ENCODE measurements around the gene MFF. TPM values are rescaled to one million over a fixed set of nuclear protein-coding genes. Genes with fewer than 3 reads are reported as not detected.

Gene MFF
- total RNA-seq, 4 donors from 2014 or later, result 94.5 to 151 (median 131) TPM

- in situ Hi-C loops (cut with MboI; ENCODE audit: low sequenced_read_pairs in 4 of 4), result loop anchor here in 1 of 4 donors (10.0 kb wide), 1 partner anchor 363 kb away; no protein-coding TSS in a partner anchor
Observed at GRCh38 chr2:227401550-227401949, 76.5 kb downstream of the MFF start.

GRCh38 chr2:227402321-227402720 lies 77.3 kb downstream of the MFF start:
- Histone ChIP-seq H3K27ac (no peak overlapping the region), H3K4me1 (peaks cover 7 to 13% of the 10 kb centered on the region in 2 donors), H3K4me3 (no peak overlapping the region), H3K27me3 (no peaks in the 10 kb centered on the region), H3K36me3 (no peaks in the 10 kb centered on the region), H3K9me3 (no peaks in the 10 kb centered on the region)
- intact Hi-C loops (cut with DNase I; ENCODE audit: low total_unique reads), result no loop called here
- ATAC-seq (no peak), DNase-seq (no peak)
- in situ Hi-C loops (cut with MboI; ENCODE audit: low sequenced_read_pairs in 4 of 4), result loop anchor here in 1 of 4 donors (10.0 kb wide), 1 partner anchor 362 kb away; no protein-coding TSS in a partner anchor
- TF ChIP-seq POLR2A (IDR thresholded peaks at IDR 0.05), result no peak

More at GRCh38 chr2:227401550-227401949, 76.5 kb downstream of the MFF start:
- H3K27me3 ChIP-seq, result no peaks in the 10 kb centered on the region
- no peak for ATAC-seq
- H3K9me3 ChIP-seq, result no peaks in the 10 kb centered on the region
- no peak for TF ChIP-seq POLR2A (IDR thresholded peaks at IDR 0.05)
- no peak for TF ChIP-seq CTCF (IDR thresholded peaks at IDR 0.05 in 4 of 5, conservative IDR thresholded peaks at IDR 0.05 in 1 of 5)
- DNase-seq, result no peak
- no peak overlapping the region for H3K27ac ChIP-seq
- intact Hi-C loops (cut with DNase I; ENCODE audit: low total_unique reads), result no loop called here
- peaks cover 7 to 8% of the 10 kb centered on the region in 2 donors for H3K4me1 ChIP-seq
- no peaks in the 10 kb centered on the region for H3K36me3 ChIP-seq
- no peak overlapping the region for H3K4me3 ChIP-seq

DNA sequence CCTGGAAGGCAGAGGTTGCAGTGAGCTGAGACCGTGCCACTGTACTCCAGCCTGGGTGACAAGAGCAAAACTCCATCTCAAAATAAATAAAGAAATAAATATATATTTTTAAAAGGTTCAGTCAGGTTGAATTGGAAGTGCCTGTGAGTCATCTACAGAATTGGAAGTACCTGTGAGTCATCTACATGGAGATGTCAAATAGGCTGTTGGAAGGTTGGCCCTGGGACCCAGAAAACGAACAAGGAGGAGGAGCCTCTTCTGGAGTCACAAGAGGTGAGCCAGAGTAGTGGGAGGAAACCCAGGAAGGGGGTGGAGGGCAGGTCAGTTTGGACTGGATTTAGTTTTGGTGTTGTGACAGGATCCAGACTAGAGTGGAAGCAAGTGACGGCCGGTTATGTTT lies 77.9 kb downstream of the MFF start:
- Histone ChIP-seq H3K4me3 (no peak overlapping the region), H3K27me3 (no peaks in the 10 kb centered on the region), H3K27ac (no peak overlapping the region), H3K36me3 (no peaks in the 10 kb centered on the region), H3K4me1 (peaks cover 7 to 13% of the 10 kb centered on the region in 2 donors), H3K9me3 (no peaks in the 10 kb centered on the region)
- intact Hi-C loops (cut with DNase I; ENCODE audit: low total_unique reads), result no loop called here
- no peak for DNase-seq
- in situ Hi-C loops (cut with MboI; ENCODE audit: low sequenced_read_pairs in 4 of 4), result loop anchor here in 1 of 4 donors (10.0 kb wide), 1 partner anchor 362 kb away; no protein-coding TSS in a partner anchor
- no peak for ATAC-seq
- TF ChIP-seq POLR2A (IDR thresholded peaks at IDR 0.05) (no peak), CTCF (IDR thresholded peaks at IDR 0.05 in 4 of 5, conservative IDR thresholded peaks at IDR 0.05 in 1 of 5) (no peak)

GRCh38 chr2:227404585-227405271 lies 79.7 kb downstream of the MFF start:
- DNase-seq (no peak), ATAC-seq (no peak)
- no peaks in the 10 kb centered on the region for H3K36me3 ChIP-seq
- intact Hi-C loops (cut with DNase I; ENCODE audit: low total_unique reads) (no loop called here), in situ Hi-C loops (cut with MboI; ENCODE audit: low sequenced_read_pairs in 4 of 4) (loop anchor here in 2 of 4 donors (5.0 to 10.0 kb wide), 2 partner anchors 360 to 363 kb away; no protein-coding TSS in a partner anchor)
- no peak overlapping the region for H3K27ac ChIP-seq
- TF ChIP-seq CTCF (IDR thresholded peaks at IDR 0.05 in 4 of 5, conservative IDR thresholded peaks at IDR 0.05 in 1 of 5), result no peak
- H3K9me3 ChIP-seq, result no peaks in the 10 kb centered on the region
- H3K27me3 ChIP-seq, result no peaks in the 10 kb centered on the region
- peaks cover 7 to 13% of the 10 kb centered on the region in 2 donors for H3K4me1 ChIP-seq
- H3K4me3 ChIP-seq, result no peak overlapping the region

GRCh38 chr2:227406177-227407031 lies 81.4 kb downstream of the MFF start:
- intact Hi-C loops (cut with DNase I; ENCODE audit: low total_unique reads) (loop anchor here (1.0 to 2.0 kb wide), 2 partner anchors 66 to 360 kb away; partner anchors contain the start of gene AGFG1), in situ Hi-C loops (cut with MboI; ENCODE audit: low sequenced_read_pairs in 4 of 4) (loop anchor here in 2 of 4 donors (5.0 to 10.0 kb wide), 2 partner anchors 358 to 361 kb away; no protein-coding TSS in a partner anchor)
- Histone ChIP-seq H3K27ac (peak overlapping the region; percentile 6 to 44 (median 36)), H3K9me3 (no peaks in the 10 kb centered on the region), H3K36me3 (no peaks in the 10 kb centered on the region), H3K27me3 (no peaks in the 10 kb centered on the region), H3K4me3 (no peak overlapping the region), H3K4me1 (peaks cover 7 to 13% of the 10 kb centered on the region in 2 donors)
- peak; percentile 10 to 30 for DNase-seq
- peak; percentile 63 to 67 for ATAC-seq
- TF ChIP-seq CTCF (IDR thresholded peaks at IDR 0.05 in 4 of 5, conservative IDR thresholded peaks at IDR 0.05 in 1 of 5) (peak in 4 of 5 experiments; percentile 13 to 59 (median 34)), POLR2A (IDR thresholded peaks at IDR 0.05) (no peak)

Data from gastrocnemius medialis (tissue), 4 donors.